ENCODE measurements around the gene PLOD3. TPM values are rescaled to one million over a fixed set of nuclear protein-coding genes. Genes with fewer than 3 reads are reported as not detected.

Gene PLOD3
- total RNA-seq, 1 experiment from 2014 or later, result 83.7 TPM

- TF ChIP-seq POLR2A (IDR thresholded peaks at IDR 0.05; ENCODE audit: borderline replicate concordance, extremely low read depth, insufficient read depth, insufficient read length) (no peak), YY1 (IDR thresholded peaks at IDR 0.05; ENCODE audit: extremely low read depth, insufficient replicate concordance, low read depth, low read length) (no peak), POLR2AphosphoS5 (IDR thresholded peaks at IDR 0.05; ENCODE audit: low read depth, low read length) (no peak)
Observed at GRCh38 chr7:101222275-101222830, 5.0 kb upstream of the PLOD3 start (continued).

GRCh38 chr7:101220295-101220694 lies 2.9 kb upstream of the PLOD3 start:
- Histone ChIP-seq H4K20me1 (ENCODE audit: insufficient read depth) (no peaks in the 10 kb centered on the region), H3K9me3 (ENCODE audit: control insufficient read depth in 1 of 2, insufficient read depth in 1 of 2, low read depth in 1 of 2, low read length in 2 of 2) (no peaks in the 10 kb centered on the region), H3K4me1 (ENCODE audit: control insufficient read depth in 1 of 2, insufficient read depth in 2 of 2, low read length in 2 of 2) (peaks cover 0 to 21% of the 10 kb centered on the region in 2 experiments; a peak in 2 of 4 replicates), H3K27me3 (ENCODE audit: insufficient read depth, low read length) (no peaks in the 10 kb centered on the region), H3K79me2 (ENCODE audit: insufficient read depth, low read length) (peaks cover 45% of the 10 kb centered on the region), H2AFZ (ENCODE audit: low read depth, low read length, poor library complexity, severe bottlenecking) (no peak overlapping the region), H3K9me2 (ENCODE audit: insufficient read depth) (no peaks in the 10 kb centered on the region), H3K36me3 (ENCODE audit: control insufficient read depth in 1 of 2, insufficient read depth in 2 of 2, low read length in 2 of 2) (peaks cover 4 to 5% of the 10 kb centered on the region in 2 experiments; a peak in 2 of 4 replicates), H3K4me3 (replicated peaks in 1 of 2; ENCODE audit: low read depth in 1 of 2, low read length in 2 of 2) (no peak overlapping the region), H3K27ac (ENCODE audit: low read depth, low read length) (no peak overlapping the region), H3K9ac (ENCODE audit: low read length) (no peak overlapping the region), H3K4me2 (ENCODE audit: low read length) (no peak overlapping the region)
- TF ChIP-seq EGR1 (IDR thresholded peaks at IDR 0.05; ENCODE audit: low read depth) (no peak), CTCF (IDR thresholded peaks at IDR 0.05 in 2 of 3, conservative IDR thresholded peaks at IDR 0.05 in 1 of 3; ENCODE audit: borderline replicate concordance in 1 of 3, insufficient read depth in 1 of 3, low read depth in 2 of 3, low read length in 2 of 3) (no peak), SIN3A (IDR thresholded peaks at IDR 0.05; ENCODE audit: low read depth) (no peak)
- ATAC-seq, result no peak
- intact Hi-C loops (cut with micrococcal nuclease), result no loop called here
- ChIA-PET CTCF (interaction anchor here (1.2 kb wide), 1 partner anchor 24 kb away, joined by 3 read pairs; the partner anchor contains the start of gene FIS1), POLR2A (interaction anchor here (1.2 kb wide), 1 partner anchor 11 kb away, joined by 4 read pairs; no protein-coding TSS in a partner anchor), RAD21 (ENCODE audit: low non-redundant PET in 1 of 2, low total read pairs in 2 of 2, uncharacterized antibody in 2 of 2, unreplicated experiment in 2 of 2) (no interaction called here)
- no TSS peak for BruUV-seq (replicated peaks)
- DNase-seq (ENCODE audit: low read depth, low spot score), result no peak

All from HCT116 (cell line).